OCI-LY3 (cell line): ENCODE results near the gene MED4.

Experiments
- H2AFZ ChIP-seq: fragments of 200-600, 300-600 bp; shearing (Covaris generic); 2 replicates; pipeline ENCODE4 v1.6.0; 2014; ENCODE audit warnings: antibody characterized with exemption, low read depth, low read length
- H3K27ac ChIP-seq: fragments of 200-600, 300-600 bp; sonication (generic); 2 replicates; pipeline ENCODE4 v1.5.1; 2014; ENCODE audit warnings: mild to moderate bottlenecking, low read length, moderate library complexity, mixed read lengths
- H3K27me3 ChIP-seq: fragments of 200-600, 300-600 bp; sonication (generic); 2 replicates; pipeline ENCODE4 v1.6.1; 2014; ENCODE audit warnings: low read depth, low read length, mixed read lengths
- H3K36me3 ChIP-seq: fragments of 200-600, 300-600 bp; sonication (generic); replicated peaks from 2 replicates; pipeline ENCODE3; 2014; ENCODE audit warnings: low read depth, low read length, mixed read lengths
- H3K4me1 ChIP-seq: fragments of 300-600, 200-600 bp; sonication (generic); 2 replicates; pipeline ENCODE4 v1.6.1; 2014; ENCODE audit warnings: low read length, mixed read lengths
- H3K4me2 ChIP-seq: fragments of 200-600, 300-600 bp; sonication (generic); 2 replicates; pipeline ENCODE4 v1.6.1; 2014; ENCODE audit warnings: low read length, mixed read lengths
- H3K4me3 ChIP-seq: fragments of 300-600, 200-600 bp; sonication (generic); 2 replicates; pipeline ENCODE4 v1.5.1; 2014; ENCODE audit warnings: antibody characterized with exemption, mild to moderate bottlenecking, low read length, moderate library complexity
- H3K79me2 ChIP-seq: fragments of 300-600, 200-600 bp; shearing (Covaris generic); 2 replicates; pipeline ENCODE4 v1.6.1; 2014; ENCODE audit warnings: mild to moderate bottlenecking, low read length, mixed read lengths
- H3K9ac ChIP-seq: fragments of 300-600, 200-600 bp; shearing (Covaris generic); 2 replicates; pipeline ENCODE4 v1.6.0; 2014; ENCODE audit warnings: mild to moderate bottlenecking, low read length, moderate library complexity
- H3K9me3 ChIP-seq: fragments of 200-600, 300-600 bp; shearing (Covaris generic); 2 replicates; pipeline ENCODE4 v1.6.1; 2014; ENCODE audit warnings: low read length, mixed read lengths; ENCODE audit not compliant: insufficient read depth
- H4K20me1 ChIP-seq: fragments of 200-600, 300-600 bp; sonication (generic); 2 replicates; pipeline ENCODE4 v1.6.1; 2016; ENCODE audit warnings: low read length, mixed read lengths; ENCODE audit not compliant: insufficient read depth
- CTCF ChIP-seq: fragments of 200-600, 300-600 bp; sonication (generic); IDR thresholded peaks from 2 replicates; pipeline ENCODE4 v1.5.1; 2014; ENCODE audit warnings: antibody characterized with exemption, low read length, low read depth
- EZH2phosphoT487 ChIP-seq: fragments of 200-600 bp; shearing (Covaris generic); IDR thresholded peaks from 2 replicates; pipeline ENCODE4 v1.6.1; 2018; ENCODE audit warnings: antibody characterized with exemption, mixed run types, low read depth

The MED4 gene

DNA sequence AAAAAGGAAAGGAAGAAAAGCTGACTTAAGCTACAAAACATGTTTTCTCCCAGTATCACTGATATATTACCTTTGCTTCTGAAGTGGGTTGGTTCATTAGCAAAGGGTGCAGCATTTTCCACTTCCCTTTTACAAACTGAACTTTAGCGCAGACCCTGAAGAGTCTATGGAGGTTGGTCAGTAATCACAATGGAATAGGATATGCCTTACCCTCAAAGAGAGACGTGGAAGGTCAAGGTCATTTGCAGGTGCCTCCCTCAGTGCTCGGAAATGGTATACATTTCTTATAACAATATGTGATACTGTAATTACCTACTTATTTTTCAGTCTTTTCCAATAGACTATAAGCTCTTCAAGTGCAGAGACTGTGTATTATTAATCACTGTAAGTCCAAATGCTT, 21.9 kb upstream of the MED4 start:
- no peak for TF ChIP-seq CTCF
- TF ChIP-seq EZH2phosphoT487 = no peak
- H3K9me3 ChIP-seq = no peaks in the 10 kb centered on the region
- no peak overlapping the region for H3K4me2 ChIP-seq
- H3K4me1 ChIP-seq = no peaks in the 10 kb centered on the region
- H3K36me3 ChIP-seq = no peaks in the 10 kb centered on the region
- H4K20me1 ChIP-seq = no peaks in the 10 kb centered on the region
- H3K4me3 ChIP-seq = no peak overlapping the region
- peaks cover 41% of the 10 kb centered on the region for H3K27me3 ChIP-seq
- no peak overlapping the region for H2AFZ ChIP-seq
- no peak overlapping the region for H3K27ac ChIP-seq
- H3K9ac ChIP-seq = no peak overlapping the region
- H3K79me2 ChIP-seq = no peaks in the 10 kb centered on the region

GRCh38 chr13:48113756-48114130, 18.8 kb upstream of the MED4 start:
- no peak overlapping the region for H3K4me2 ChIP-seq
- no peaks in the 10 kb centered on the region for H3K4me1 ChIP-seq

GRCh38 chr13:48112896-48113755, 18.2 kb upstream of the MED4 start:
- H4K20me1 ChIP-seq = no peaks in the 10 kb centered on the region
- H3K79me2 ChIP-seq = no peaks in the 10 kb centered on the region
- H3K4me1 ChIP-seq = no peaks in the 10 kb centered on the region
- no peaks in the 10 kb centered on the region for H3K9me3 ChIP-seq
- H3K9ac ChIP-seq = no peak overlapping the region
- TF ChIP-seq EZH2phosphoT487 = no peak
- TF ChIP-seq CTCF = no peak
- H3K27ac ChIP-seq = no peak overlapping the region
- H3K4me3 ChIP-seq = no peak overlapping the region
- no peak overlapping the region for H2AFZ ChIP-seq
- H3K27me3 ChIP-seq = peaks cover 47% of the 10 kb centered on the region
- H3K36me3 ChIP-seq = no peaks in the 10 kb centered on the region
- H3K4me2 ChIP-seq = no peak overlapping the region

More at GRCh38 chr13:48113756-48114130, 18.8 kb upstream of the MED4 start:
- TF ChIP-seq EZH2phosphoT487 (no peak), CTCF (no peak)
- Histone ChIP-seq H2AFZ (no peak overlapping the region), H3K9ac (no peak overlapping the region), H3K79me2 (no peaks in the 10 kb centered on the region), H3K36me3 (no peaks in the 10 kb centered on the region), H3K4me3 (no peak overlapping the region), H3K9me3 (no peaks in the 10 kb centered on the region), H4K20me1 (no peaks in the 10 kb centered on the region), H3K27ac (no peak overlapping the region), H3K27me3 (peaks cover 47% of the 10 kb centered on the region)

- Histone ChIP-seq H3K79me2 (no peaks in the 10 kb centered on the region), H3K4me1 (no peaks in the 10 kb centered on the region), H3K4me2 (no peak overlapping the region), H4K20me1 (no peaks in the 10 kb centered on the region), H3K9me3 (no peaks in the 10 kb centered on the region), H3K27me3 (peaks cover 29% of the 10 kb centered on the region), H3K27ac (no peak overlapping the region), H3K36me3 (no peaks in the 10 kb centered on the region), H3K9ac (no peak overlapping the region), H3K4me3 (no peak overlapping the region), H2AFZ (no peak overlapping the region)
- TF ChIP-seq EZH2phosphoT487 = no peak
- no peak for TF ChIP-seq CTCF
Observed at GRCh38 chr13:48110931-48111721, 16.2 kb upstream of the MED4 start.
